Right lobe of liver (tissue), 6 donors: ENCODE results near the gene RRM2. TPM values are rescaled to one million over a fixed set of nuclear protein-coding genes. Genes with fewer than 3 reads are reported as not detected.

Experiments
- ATAC-seq, 4 donors: fragments of 200-7000 bp; cut with Tn5 transposase; one replicate each; pipeline ENCODE4 v1.9.1; 2020; ENCODE audit warnings: mild to moderate bottlenecking in 4 of 4, moderate library complexity in 4 of 4
- DNase-seq, 3 donors: peaks; one replicate each; pipeline ENCODE4 v3.0.0-alpha.2; 2020
- H3K27ac ChIP-seq, 3 donors: fragments of 200-600 bp; one replicate each; pipeline ENCODE4 v1.8.0; 2022
- H3K27me3 ChIP-seq, 2 donors: fragments of 200-600 bp; one replicate each; pipeline ENCODE4 v1.8.0; 2022
- H3K36me3 ChIP-seq, 4 donors: fragments of 200-600 bp; sonication (generic) in 1 of 4; one replicate each; pipeline versions ENCODE4 v1.5.1 to v1.8.0; 2017 to 2022; ENCODE audit warnings: control low read depth in 1 of 4
- H3K4me1 ChIP-seq, 4 donors: fragments of 200-600 bp; sonication (generic) in 1 of 4; one replicate each; pipeline versions ENCODE4 v1.5.1 to v1.8.0; 2017 to 2022; ENCODE audit warnings: control low read depth in 1 of 4
- H3K4me3 ChIP-seq, 3 donors: fragments of 200-600 bp; one replicate each; pipeline ENCODE4 v1.8.0; 2022
- H3K9me3 ChIP-seq, 4 donors: fragments of 200-600 bp; sonication (generic) in 1 of 4; one replicate each; pipeline versions ENCODE4 v1.5.1 to v1.8.0; 2017 to 2022; ENCODE audit warnings: control low read depth in 1 of 4
- CTCF ChIP-seq, 4 donors: fragments of 200-600 bp in 3 of 4; fragments of 450-650 bp in 1 of 4; IDR thresholded peaks; one replicate each; pipeline versions ENCODE4 v1.5.1 to v1.8.0; 2016 to 2022; ENCODE audit warnings: antibody characterized with exemption in 4 of 4, mild to moderate bottlenecking in 2 of 4
- POLR2A ChIP-seq: fragments of 450-650 bp; IDR thresholded peaks from one replicate; pipeline ENCODE4 v1.6.1; 2017; ENCODE audit warnings: antibody characterized with exemption, mild to moderate bottlenecking
- WGBS: methylation state at CpG from one replicate; pipeline ENCODE4 v1.1.6; 2018; ENCODE audit warnings: low coverage, low lambda C conversion rate; ENCODE audit not compliant: insufficient coverage; ENCODE audit errors: missing lambda C conversion rate; 5-methylcytosine and 5-hydroxymethylcytosine counted together
- intact Hi-C, 2 donors: fragments of 100-400 bp; cut with DNase I; formaldehyde crosslinking; loops; one replicate each; pipeline versions ENCODE4 v1.11.2 to v1.14.1; 2022
- total RNA-seq, 6 experiments: library from RNA; depleted of rRNA in 2 of 6; stranded (reverse); fragments of >200 nt in 2 of 6; fragmentation: NEBNext Ultra II Directional in 3 of 6; extraction: Animal tissue kit (Norgen Biotek cat#: 25700) in 3 of 6; gene quantifications; one replicate each; pipeline versions ENCODE4 v1.1.0 to v1.2.4, GENCODE V29; 2016 to 2023
- donor health status: DM: no; HTN: yes; CAD: no.
- donor health status: DM: no; HTN: no; CAD: no.
- donor health status: DM: no; HTN: no; CAD: no.
- donor health status: DM: no; HTN: yes; CAD: no.
- donor health status: DM: no; HTN: yes; CAD: no.

The RRM2 gene
- total RNA-seq, 6 experiments from 2014 or later: 1.1 to 10.3 (median 5.7) TPM

- peaks cover 0 to 7% of the 10 kb centered on the region in 2 donors for H3K27me3 ChIP-seq
These were observed 46.0 kb upstream of the RRM2 start for GRCh38 chr2:10076511-10076910.

GRCh38 chr2:10076988-10077527, 45.5 kb upstream of the RRM2 start:
- no peak overlapping the region for H3K27ac ChIP-seq
- DNase-seq (peak in 1 of 3 donors; percentile 23), ATAC-seq (no peak)
- H3K4me1 ChIP-seq: peaks cover 0 to 7% (median 0%) of the 10 kb centered on the region in 4 donors
- TF ChIP-seq POLR2A: no peak
- TF ChIP-seq CTCF (IDR thresholded peaks at IDR 0.05): no peak
- H3K9me3 ChIP-seq: no peaks in the 10 kb centered on the region
- intact Hi-C loops: no loop called here
- no peak overlapping the region for H3K4me3 ChIP-seq
- 74% methylated on average over 5 of the region's 5 CpGs for WGBS
- no peaks in the 10 kb centered on the region for H3K36me3 ChIP-seq
- peaks cover 0 to 7% of the 10 kb centered on the region in 2 donors for H3K27me3 ChIP-seq

More at GRCh38 chr2:10076511-10076910, 46.0 kb upstream of the RRM2 start:
- H3K9me3 ChIP-seq: no peaks in the 10 kb centered on the region
- no peak for ATAC-seq
- WGBS: 60% methylated on average over 12 of the region's 13 CpGs
- TF ChIP-seq POLR2A (no peak), CTCF (IDR thresholded peaks at IDR 0.05) (no peak)
- H3K27ac ChIP-seq: no peak overlapping the region
- peaks cover 0 to 7% (median 0%) of the 10 kb centered on the region in 4 donors for H3K4me1 ChIP-seq
- no peaks in the 10 kb centered on the region for H3K36me3 ChIP-seq
- intact Hi-C loops: no loop called here
- H3K4me3 ChIP-seq: no peak overlapping the region
- peak in 1 of 3 donors; percentile 22 for DNase-seq

GRCh38 chr2:10078001-10078400, 44.5 kb upstream of the RRM2 start:
- intact Hi-C loops: no loop called here
- DNase-seq: no peak
- ATAC-seq: no peak
- Histone ChIP-seq H3K9me3 (no peaks in the 10 kb centered on the region), H3K4me1 (peaks cover 0 to 7% (median 0%) of the 10 kb centered on the region in 4 donors), H3K27me3 (peaks cover 0 to 7% of the 10 kb centered on the region in 2 donors), H3K4me3 (no peak overlapping the region), H3K27ac (no peak overlapping the region), H3K36me3 (no peaks in the 10 kb centered on the region)
- 64% methylated on average over 6 of the region's 7 CpGs for WGBS
- no peak for TF ChIP-seq POLR2A
- no peak for TF ChIP-seq CTCF (IDR thresholded peaks at IDR 0.05)

GRCh38 chr2:10078704-10079265, 43.8 kb upstream of the RRM2 start:
- no peak for DNase-seq
- peaks cover 0 to 7% of the 10 kb centered on the region in 2 donors for H3K27me3 ChIP-seq
- intact Hi-C loops: no loop called here
- peaks cover 0 to 7% (median 0%) of the 10 kb centered on the region in 4 donors for H3K4me1 ChIP-seq
- peak overlapping the region in 2 of 3 donors; percentile 29 to 40 for H3K4me3 ChIP-seq
- H3K36me3 ChIP-seq: no peaks in the 10 kb centered on the region
- H3K27ac ChIP-seq: peak overlapping the region in 2 of 3 donors; percentile 15 to 45
- TF ChIP-seq CTCF (IDR thresholded peaks at IDR 0.05) (no peak), POLR2A (no peak)
- 40% methylated on average over 11 of the region's 12 CpGs for WGBS
- H3K9me3 ChIP-seq: no peaks in the 10 kb centered on the region
- peak in 3 of 4 donors; percentile 14 to 20 (median 17) for ATAC-seq
